K562 (cell line): ENCODE measurements around the gene DYRK1B. TPM values are rescaled to one million over a fixed set of nuclear protein-coding genes. Genes with fewer than 3 reads are reported as not detected.
A peak's percentile ranks its signal among the peaks of the same experiment; 100 is the strongest.

Experiments used
- CBFB ChIP-seq: sonication (generic); formaldehyde crosslinking; IDR thresholded peaks from 2 replicates; pipeline ENCODE4 v1.4.0; 2020; ENCODE audit warnings: mild to moderate bottlenecking, missing genetic modification reagents
- E2F6 ChIP-seq, 2 experiments: IDR thresholded peaks; 2 replicates each; pipeline ENCODE4 v1.6.1; 2011; ENCODE audit warnings: borderline replicate concordance in 1 of 2, control low read depth in 1 of 2, low read depth in 1 of 2, low read length in 1 of 2, mild to moderate bottlenecking in 1 of 2, mixed read lengths in 1 of 2, moderate library complexity in 1 of 2; ENCODE audit not compliant: insufficient read depth in 1 of 2, insufficient read length in 1 of 2, poor library complexity in 1 of 2, severe bottlenecking in 1 of 2; ENCODE audit errors: extremely low read depth in 1 of 2
- EP400 ChIP-seq: fragments of 450-650 bp; IDR thresholded peaks from 2 replicates; pipeline ENCODE4 v1.6.1; 2017; ENCODE audit warnings: antibody characterized with exemption, mild to moderate bottlenecking, moderate library complexity
- GMEB1 ChIP-seq: fragments of 250-450 bp; sonication (Bioruptor Pico); IDR thresholded peaks from 2 replicates; pipeline ENCODE4 v1.4.0; 2020; ENCODE audit warnings: mild to moderate bottlenecking
- MBD2 ChIP-seq: sonication (generic); IDR thresholded peaks from 2 replicates; pipeline ENCODE4 v1.6.1; 2016; ENCODE audit warnings: low read depth, borderline replicate concordance
- NFRKB ChIP-seq: fragments of 450-650 bp; IDR thresholded peaks from 2 replicates; pipeline ENCODE4 v1.6.1; 2016; ENCODE audit warnings: low read depth
- RBFOX2 ChIP-seq: fragments of 200-400 bp; formaldehyde crosslinking; IDR thresholded peaks from 2 replicates; pipeline ENCODE4 v1.6.1; 2017; ENCODE audit warnings: low read depth, mild to moderate bottlenecking, low read length, moderate library complexity
- RUNX1 ChIP-seq: sonication (generic); IDR thresholded peaks from 2 replicates; pipeline ENCODE4 v1.6.1; 2016; ENCODE audit warnings: antibody characterized with exemption, low read depth
- ZBED1 ChIP-seq: IDR thresholded peaks from 2 replicates; pipeline ENCODE4 v1.6.1; 2014
- ZMIZ1 ChIP-seq, 2 experiments: fragments of 150-350 bp in 1 of 2; IDR thresholded peaks; 2 replicates each; pipeline ENCODE4 v1.6.1; 2012 to 2016; ENCODE audit warnings: low read depth in 2 of 2, low read length in 2 of 2, mild to moderate bottlenecking in 1 of 2, moderate library complexity in 1 of 2
- polyA plus RNA-seq, 8 experiments: library from polyadenylated mRNA; depleted of rRNA in 4 of 8; stranded (reverse) in 5 of 8; unstranded in 3 of 8; fragments of >200 nt; fragmentation: Nextera tagmentation in 2 of 8; fragmentation: Illumina TruSeq in 1 of 8; extraction: Ambion mirVana in 2 of 8; extraction: Trizol in 1 of 8; gene quantifications; 2 replicates each; pipeline versions ENCODE4 v1.2.1 to v1.2.3, GENCODE V29; 2011 to 2014; ENCODE audit warnings: inconsistent platforms in 1 of 8, missing spikeins in 1 of 8
- total RNA-seq, 7 experiments: library from RNA; depleted of rRNA in 6 of 7; stranded (reverse); fragments of >200 nt in 6 of 7; fragmentation: Illumina TruSeq in 2 of 7; extraction: Trizol in 2 of 7; gene quantifications; 2 replicates each; pipeline versions ENCODE4 v1.2.1 to v1.2.3, GENCODE V29; 2011 to 2021; ENCODE audit warnings: low replicate concordance in 1 of 7
- TF ChIP-seq, protein P1 (sequence below), 2 experiments: fragments of 450-650 bp; IDR thresholded peaks; 2 replicates each; pipeline ENCODE4 v1.6.1; 2016
- TF ChIP-seq, protein P2 (sequence below): sonication (generic); formaldehyde crosslinking; IDR thresholded peaks from 2 replicates; pipeline ENCODE4 v1.8.1; 2023; ENCODE audit warnings: mild to moderate bottlenecking, missing genetic modification reagents
- TF ChIP-seq, protein P3 (sequence below): fragments of 200-800 bp; sonication (Bioruptor generic); IDR thresholded peaks from 2 replicates; pipeline ENCODE4 v1.6.1; 2017; ENCODE audit warnings: missing genetic modification characterization, missing compliant biosample characterization

DYRK1B gene
- total and polyA plus RNA-seq, 9 of the 15 experiments (the other 6 are each of a cell fraction or from before 2014, with no cell fraction given): 0.91 to 5.2 (median 1.5) TPM; not detected in 2

DNA sequence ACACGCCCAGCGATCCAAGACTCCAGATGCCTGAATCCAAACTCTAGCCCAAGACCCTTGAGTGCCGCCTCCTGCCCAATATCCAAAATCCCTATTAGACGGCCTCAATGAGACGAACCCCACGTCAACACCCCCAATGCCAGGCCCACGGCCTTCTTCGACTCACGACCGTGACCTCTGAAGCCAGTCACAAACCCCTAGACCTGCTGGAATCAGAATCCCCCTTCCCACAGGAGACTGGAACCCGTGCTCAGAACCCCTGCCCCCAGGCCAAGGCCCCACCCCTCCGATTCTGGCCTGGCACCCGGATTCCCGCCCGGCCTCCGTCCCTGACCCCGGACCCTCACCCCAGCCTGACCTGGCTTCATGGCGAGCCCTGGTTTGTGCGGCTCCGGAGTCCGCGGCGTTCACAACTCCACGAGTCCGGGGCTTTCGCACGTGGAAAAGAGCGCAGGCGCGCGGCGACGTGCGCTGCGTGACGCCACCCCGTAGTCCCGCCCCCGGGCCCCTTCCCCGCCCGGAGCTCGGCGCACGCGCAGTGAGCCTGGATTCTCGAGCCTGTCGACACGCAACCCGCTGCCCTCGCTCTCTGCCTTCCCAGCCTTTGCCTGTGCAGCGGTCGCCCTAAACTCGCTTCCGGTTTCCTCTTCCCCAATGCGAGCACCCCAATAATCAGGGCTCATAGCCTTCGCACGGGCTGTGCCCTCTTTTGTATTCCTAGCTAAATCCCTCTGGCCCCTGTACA lies 12.1 kb upstream of the DYRK1B start, which contains the start of gene FBL (continued):
- TF ChIP-seq E2F6 (IDR thresholded peaks at IDR 0.05; ENCODE audit: borderline replicate concordance in 1 of 2, extremely low read depth in 1 of 2, insufficient read depth in 1 of 2, insufficient read length in 1 of 2, low read depth in 1 of 2, low read length in 1 of 2, poor library complexity in 1 of 2, severe bottlenecking in 1 of 2) (peak; percentile 66 to 88), GMEB1 (CRISPR knock-in tag) (peak; percentile 92), RBFOX2 (peak; percentile 95), MBD2 (0 out of 2 replicates have a peak, but pooled peaks have one; percentile 41), ZBED1 (no peak), RUNX1 (no peak), NFRKB (no peak), CBFB (CRISPR knock-in tag) (0 out of 2 replicates have a peak, but pooled peaks have one; percentile 19), ZMIZ1 (IDR thresholded peaks at IDR 0.05; ENCODE audit: low read depth in 2 of 2, low read length in 2 of 2) (peak in 1 of 2 experiments; percentile 75; a peak in 2 of 4 replicates), EP400 (peak; percentile 90)
- TF ChIP-seq, protein P1, sequence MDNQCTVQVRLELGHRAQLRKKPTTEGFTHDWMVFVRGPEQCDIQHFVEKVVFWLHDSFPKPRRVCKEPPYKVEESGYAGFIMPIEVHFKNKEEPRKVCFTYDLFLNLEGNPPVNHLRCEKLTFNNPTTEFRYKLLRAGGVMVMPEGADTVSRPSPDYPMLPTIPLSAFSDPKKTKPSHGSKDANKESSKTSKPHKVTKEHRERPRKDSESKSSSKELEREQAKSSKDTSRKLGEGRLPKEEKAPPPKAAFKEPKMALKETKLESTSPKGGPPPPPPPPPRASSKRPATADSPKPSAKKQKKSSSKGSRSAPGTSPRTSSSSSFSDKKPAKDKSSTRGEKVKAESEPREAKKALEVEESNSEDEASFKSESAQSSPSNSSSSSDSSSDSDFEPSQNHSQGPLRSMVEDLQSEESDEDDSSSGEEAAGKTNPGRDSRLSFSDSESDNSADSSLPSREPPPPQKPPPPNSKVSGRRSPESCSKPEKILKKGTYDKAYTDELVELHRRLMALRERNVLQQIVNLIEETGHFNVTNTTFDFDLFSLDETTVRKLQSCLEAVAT (IDR thresholded peaks at IDR 0.05): peak in 1 of 2 experiments; percentile 99; a peak in 2 of 4 replicates
- TF ChIP-seq, protein P2, sequence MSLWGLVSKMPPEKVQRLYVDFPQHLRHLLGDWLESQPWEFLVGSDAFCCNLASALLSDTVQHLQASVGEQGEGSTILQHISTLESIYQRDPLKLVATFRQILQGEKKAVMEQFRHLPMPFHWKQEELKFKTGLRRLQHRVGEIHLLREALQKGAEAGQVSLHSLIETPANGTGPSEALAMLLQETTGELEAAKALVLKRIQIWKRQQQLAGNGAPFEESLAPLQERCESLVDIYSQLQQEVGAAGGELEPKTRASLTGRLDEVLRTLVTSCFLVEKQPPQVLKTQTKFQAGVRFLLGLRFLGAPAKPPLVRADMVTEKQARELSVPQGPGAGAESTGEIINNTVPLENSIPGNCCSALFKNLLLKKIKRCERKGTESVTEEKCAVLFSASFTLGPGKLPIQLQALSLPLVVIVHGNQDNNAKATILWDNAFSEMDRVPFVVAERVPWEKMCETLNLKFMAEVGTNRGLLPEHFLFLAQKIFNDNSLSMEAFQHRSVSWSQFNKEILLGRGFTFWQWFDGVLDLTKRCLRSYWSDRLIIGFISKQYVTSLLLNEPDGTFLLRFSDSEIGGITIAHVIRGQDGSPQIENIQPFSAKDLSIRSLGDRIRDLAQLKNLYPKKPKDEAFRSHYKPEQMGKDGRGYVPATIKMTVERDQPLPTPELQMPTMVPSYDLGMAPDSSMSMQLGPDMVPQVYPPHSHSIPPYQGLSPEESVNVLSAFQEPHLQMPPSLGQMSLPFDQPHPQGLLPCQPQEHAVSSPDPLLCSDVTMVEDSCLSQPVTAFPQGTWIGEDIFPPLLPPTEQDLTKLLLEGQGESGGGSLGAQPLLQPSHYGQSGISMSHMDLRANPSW (CRISPR knock-in tag): peak; percentile 49; the same call in 1 of the 2 replicates
- TF ChIP-seq, protein P3, sequence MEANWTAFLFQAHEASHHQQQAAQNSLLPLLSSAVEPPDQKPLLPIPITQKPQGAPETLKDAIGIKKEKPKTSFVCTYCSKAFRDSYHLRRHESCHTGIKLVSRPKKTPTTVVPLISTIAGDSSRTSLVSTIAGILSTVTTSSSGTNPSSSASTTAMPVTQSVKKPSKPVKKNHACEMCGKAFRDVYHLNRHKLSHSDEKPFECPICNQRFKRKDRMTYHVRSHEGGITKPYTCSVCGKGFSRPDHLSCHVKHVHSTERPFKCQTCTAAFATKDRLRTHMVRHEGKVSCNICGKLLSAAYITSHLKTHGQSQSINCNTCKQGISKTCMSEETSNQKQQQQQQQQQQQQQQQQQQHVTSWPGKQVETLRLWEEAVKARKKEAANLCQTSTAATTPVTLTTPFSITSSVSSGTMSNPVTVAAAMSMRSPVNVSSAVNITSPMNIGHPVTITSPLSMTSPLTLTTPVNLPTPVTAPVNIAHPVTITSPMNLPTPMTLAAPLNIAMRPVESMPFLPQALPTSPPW (CRISPR knock-in tag): peak; percentile 64; the same call in 1 of the 2 replicates
